Inferior parietal cortex (tissue), 1 donor: ENCODE data around the gene INTU.
"Not testable (repeated sequence)": the region's sequence is repeated elsewhere in the genome, so short reads cannot be mapped to it uniquely, and the experiment has no call there.

Experiments
- DNase-seq: peaks from one replicate; pipeline ENCODE4 v3.0.0-alpha.2; 2016; ENCODE audit errors: extremely low spot score

Gene INTU

DNA sequence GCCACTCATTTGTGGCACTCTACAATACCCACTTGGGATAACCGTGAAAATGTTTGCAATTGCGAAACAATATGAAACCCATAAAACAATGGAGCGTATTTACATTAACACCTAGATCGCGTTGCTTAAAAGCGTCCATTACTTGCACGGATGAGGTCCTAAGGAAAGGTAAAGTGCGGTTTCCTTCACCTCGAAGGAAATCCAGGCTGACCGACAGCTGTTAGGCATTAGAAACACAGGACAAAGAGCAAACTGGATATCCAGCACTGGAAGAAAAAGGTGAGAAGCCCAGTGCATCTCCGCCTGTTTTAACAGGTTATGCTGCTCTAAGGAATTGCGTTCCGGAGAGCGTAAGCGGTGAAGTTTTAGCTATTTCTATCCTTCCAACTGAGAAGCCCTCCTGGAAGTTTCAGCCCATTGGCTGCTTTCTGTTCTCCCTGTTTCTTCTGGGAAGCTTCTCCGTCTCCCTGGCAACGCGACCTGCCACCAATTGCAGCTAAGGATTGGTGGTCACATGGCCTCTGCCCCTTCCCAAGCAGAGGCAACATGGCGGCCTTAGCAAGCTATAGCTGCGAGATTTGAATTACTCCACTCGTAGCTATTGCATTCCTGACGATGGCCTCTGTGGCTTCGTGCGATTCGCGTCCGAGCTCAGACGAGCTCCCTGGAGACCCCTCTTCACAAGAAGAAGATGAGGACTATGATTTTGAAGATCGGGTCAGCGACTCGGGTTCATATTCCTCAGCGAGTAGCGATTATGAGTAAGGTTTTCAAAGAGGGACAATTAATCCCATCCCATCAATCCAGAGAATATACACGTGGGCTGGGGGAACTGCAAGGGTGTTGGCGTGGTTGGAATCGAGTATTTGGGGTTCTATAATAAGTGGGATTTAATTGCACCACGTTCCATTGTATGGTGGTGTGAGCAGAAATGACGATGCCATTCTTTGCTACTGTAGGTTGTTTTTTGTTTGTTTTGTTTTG is at the start of gene INTU:
INTU (plus strand) TSS at position 538 of the 984 bp plus-strand sequence; CDS start at position 616, 78 bp downstream.
- peak; percentile 95 for DNase-seq

DNA sequence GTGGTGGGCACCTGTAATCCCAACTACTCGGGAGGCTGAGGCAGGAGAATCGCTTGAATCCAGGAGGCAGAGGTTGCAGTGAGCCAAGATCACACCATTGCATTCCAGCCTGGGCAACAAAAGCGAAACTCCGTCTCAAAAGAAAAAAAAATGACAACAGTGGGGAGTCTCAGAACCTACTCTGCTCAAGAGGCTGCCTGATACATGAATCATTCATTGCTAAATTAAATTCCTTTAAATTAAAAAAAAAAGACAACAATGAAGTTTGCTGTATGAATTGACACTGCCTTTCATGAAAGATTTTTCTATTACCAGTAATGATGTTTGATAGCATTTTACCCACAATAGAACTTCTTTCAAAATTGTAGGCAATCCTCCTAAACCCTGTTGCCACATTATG is 46.3 kb upstream of the INTU start:
- DNase-seq: not testable (repeated sequence)

DNA sequence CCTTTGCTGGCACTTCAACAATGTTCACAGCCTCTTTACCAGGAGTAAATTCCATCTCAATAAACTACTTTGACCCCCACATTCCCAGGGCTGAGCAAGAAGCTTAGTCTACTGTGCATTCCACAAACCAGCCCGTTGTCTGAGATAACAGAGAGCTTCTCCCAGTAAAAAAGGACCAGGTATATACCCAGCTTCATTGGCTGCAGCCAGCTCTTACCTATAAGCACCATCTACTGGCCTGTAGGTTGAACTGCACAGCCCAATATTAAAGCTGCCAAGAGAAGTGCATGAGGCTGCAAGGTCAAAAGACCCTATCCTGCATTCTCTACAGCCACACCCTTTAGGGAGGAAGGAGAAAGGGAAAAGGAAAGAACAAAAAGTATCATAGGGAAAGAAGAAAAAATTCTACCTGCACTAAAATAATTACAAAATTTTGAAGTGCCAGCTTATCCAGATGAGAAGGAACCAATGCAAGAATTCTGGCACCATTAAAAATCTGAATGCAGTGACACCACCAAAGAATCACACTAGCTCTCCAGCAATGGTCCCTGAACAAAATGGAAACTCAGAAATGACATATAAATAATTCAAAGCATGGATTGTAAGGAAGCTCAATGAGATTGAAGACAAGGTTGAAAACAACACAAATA is 45.7 kb upstream of the INTU start:
- DNase-seq: no peak

DNA sequence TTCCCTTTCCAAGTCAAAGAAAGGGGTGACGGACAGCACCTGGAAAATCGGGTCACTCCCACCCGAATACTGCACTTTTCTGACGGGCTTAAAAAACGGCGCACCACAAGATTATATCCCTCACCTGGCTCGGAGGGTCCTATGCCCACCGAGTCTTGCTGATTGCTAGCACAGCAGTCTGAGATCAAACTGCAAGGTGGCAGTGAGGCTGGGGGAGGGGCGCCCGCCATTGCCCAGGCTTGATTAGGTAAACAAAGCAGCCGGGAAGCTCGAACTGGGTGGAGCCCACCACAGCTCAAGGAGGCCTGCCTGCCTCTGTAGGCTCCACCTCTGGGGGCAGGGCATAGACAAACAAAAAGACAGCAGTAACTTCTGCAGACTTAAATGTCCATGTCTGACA is 43.6 kb upstream of the INTU start:
- not testable (repeated sequence) for DNase-seq

DNA sequence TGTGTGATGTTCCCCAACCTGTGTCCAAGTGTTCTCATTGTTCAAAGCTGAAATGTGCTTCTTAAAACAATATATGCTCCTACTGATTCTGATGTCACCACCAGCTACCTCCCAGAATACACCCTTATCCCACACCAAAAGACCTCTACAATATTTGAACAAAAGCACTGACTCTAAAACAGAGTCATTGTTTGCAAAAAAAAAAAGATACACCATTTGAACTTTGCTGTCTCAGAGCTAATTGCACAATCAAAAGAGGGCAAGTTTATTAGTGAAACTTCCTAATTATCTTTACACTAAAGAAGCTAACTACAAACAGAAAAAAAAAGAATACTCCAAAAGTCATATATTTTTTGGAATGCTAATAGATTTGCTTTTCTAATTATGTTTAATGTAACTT is 34.1 kb upstream of the INTU start:
- DNase-seq: no peak

DNA sequence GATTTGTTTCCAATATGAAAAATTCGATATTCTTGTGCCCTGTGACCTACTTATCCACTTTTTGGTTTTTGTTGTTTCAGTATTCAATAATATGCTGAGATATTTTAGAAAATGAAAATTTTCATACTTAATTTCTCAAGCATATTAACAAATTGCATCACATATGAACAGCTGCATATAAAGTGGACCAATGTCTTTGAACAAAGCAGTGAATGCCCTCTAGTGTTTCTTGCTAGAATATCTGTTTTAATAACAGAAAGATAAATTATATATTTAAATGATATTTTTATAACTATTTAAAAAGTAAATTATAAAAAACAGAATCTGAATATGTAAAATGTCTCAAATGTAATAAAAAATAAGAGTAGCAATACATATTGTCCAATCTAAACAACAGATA is 31.7 kb upstream of the INTU start:
- no peak for DNase-seq

DNA sequence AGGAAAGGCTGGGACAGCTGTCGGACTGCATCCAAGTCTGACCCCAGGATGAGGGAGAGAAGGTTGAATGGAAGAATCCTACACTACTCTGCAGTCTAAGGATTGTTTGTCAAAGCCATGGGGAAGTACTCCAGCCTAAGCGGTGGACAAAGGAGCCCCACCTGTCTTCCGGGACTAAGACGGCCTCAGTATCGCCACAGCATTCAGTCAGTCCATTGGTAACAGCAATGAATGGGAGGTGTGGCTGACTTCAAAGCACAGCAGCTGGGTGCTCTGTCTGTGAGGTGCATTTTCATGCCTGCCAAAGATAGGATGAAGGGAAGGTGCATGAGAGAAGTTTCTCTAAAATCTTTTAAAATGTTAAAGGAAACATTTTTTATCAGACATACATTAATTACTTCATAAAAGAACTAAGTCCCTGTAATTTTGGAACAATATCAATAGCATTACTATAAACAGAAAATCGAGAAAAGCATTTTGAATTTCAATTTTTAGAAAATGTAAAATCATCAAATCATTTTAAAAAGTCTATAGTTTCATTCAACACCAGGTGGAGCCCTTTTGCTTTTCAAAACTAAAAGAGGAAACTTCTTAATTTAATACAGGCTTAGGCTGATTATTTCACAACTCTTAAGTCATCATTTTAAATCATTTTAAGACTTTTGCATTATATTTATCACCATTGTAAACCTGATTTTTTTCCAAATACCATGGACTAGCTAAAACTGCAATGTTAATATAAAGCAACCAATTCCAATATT is 27.6 kb upstream of the INTU start:
- DNase-seq: peak; percentile 63

DNA sequence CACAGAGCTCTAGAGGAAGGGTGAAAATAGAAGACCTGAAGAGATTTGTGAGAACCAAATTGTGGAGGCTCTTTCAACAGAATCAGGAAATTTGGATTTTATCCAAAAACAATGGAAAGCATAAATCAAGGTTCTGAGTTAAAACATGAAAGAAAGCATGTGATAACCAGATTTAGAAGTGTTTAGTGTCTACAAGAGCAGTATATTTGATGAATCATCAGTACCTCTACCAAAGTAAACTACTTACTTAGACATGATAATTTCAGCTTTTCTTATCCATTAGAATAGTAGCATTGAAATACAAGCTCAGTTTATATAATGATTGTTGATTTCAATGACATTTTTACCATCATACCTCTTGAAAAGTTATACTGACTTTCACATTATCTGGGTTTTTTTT is 25.9 kb upstream of the INTU start:
- DNase-seq: no peak

DNA sequence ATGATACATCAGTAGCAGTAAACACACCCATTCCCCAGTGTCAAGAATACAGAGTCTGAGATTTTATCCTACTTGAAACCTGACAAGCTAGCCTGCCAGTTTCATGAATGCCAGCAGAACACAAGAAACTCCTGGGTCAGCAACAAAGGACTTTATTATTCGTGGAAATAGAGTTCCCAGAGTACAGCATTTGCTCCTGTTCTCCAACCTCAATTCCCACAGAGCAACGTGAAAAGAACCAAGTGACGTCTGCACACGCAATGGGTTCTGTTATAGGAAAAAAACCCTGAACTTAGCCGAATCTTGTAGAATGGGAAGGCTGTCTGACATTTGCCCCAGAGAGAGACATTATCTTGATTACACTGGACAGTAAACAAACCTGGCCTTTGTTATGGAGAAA is 23.3 kb upstream of the INTU start:
- DNase-seq: no peak

DNA sequence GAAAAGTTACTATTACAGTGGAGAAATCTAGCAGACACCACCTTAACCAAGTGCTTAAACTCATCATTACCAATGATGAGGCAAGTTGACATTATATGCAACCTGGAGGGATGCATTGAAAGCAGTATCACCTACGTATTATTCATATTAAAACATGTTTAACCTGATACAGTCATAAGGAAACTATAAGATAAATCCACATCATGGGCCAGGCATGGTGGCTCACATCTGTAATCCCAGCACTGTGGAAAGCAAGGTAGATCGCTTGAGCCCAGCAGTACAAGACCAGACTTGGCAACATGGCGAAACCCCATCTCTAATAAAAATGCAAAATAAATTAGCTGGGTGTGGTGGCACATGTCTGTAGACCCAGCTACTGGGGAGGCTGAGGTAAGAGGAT is 22.3 kb upstream of the INTU start:
- DNase-seq: no peak

DNA sequence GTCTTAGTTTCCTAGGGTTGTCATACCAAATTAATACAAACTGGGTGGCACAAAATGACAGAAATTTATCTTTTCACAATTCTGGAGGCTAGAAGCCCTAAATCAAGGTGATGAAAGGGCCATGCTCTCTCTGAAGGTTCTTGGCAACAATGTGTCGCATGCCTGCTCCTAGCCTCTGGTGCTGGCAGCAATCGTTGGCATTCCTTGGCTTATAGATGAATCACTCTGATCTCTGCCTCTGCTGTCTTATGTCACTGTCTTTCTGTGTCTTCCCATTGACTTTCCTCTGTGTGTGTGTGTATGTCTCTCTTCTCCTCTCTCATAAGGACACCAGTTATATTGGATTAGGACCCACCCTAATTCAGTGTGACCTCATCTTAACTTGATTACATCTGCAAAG is 15.9 kb upstream of the INTU start:
- no peak for DNase-seq

DNA sequence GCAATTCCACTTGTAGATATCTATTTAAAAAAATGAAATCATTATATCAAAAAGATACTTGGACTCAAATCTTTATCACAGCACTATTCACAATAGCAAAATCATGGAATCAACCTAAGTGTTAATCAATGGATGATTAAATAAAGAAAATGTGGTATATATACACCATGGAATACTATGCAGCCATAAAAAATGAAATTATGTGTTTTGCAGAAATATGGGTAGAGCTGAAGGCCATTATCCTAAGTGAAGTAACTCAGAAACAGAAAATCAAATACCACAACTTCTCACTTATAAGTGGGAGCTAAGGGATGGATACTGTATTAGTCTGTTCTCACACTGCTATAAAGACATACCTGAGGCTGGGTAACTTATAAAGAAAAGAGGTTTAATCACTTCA is 14.3 kb upstream of the INTU start:
- no peak for DNase-seq

DNA sequence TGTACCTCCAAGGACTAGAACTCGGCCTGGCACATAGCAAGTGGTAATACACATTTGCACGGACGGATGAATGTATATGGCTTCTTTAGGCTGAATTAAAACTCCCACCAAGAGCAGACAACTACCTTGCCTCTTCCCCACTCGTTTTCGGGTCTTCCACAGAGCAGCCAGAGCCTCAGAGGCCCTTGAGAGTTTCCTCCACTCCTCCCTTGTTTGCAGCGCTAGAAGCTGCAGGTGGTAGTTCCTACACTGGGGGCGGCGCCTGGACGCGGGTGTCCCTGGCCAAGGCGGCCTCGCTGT is 10.2 kb upstream of the INTU start:
- no peak for DNase-seq

DNA sequence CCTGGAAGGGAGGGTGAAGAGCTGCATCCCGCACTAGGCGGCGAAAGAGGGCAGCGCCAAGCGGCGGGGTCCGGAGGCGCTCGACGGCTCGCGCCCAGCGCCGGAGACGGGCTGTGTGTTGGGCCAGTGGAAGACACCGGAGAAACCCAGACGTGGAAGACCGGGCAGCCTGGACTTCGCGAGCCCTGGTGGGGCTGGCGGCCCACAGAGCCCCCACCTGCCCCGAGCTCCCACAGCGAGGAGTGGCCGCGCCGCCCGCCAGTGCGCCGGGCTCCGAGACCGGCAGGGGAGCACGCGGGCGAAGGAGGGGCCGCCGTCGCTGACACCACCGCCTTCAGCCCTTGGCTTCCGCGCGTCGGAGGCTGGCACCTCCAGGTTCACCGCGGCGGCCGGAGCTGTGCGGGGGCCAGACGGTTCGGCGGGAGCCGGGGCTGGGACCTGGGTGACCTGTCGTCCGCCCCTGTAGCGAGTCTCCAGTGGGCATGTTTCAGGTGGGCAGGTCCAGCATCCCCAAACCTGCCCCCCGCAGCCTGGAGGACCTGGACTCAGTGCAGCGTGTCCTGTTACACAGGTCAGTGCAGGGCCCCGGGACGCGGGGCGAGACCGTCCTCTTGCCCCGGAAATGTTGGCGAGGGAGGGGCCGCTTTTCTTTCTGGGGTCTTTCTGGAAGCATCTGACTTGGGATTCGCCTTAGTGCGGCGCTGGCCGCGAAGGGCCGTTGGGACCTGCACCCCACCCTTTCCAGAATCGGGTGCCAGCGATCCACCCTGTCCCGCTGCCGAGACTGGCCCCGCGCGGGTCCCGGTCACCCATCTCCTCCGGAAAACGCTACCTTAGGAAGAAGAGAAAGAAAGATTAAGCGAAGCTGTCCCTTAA is 9.6 kb upstream of the INTU start:
- DNase-seq: no peak

DNA sequence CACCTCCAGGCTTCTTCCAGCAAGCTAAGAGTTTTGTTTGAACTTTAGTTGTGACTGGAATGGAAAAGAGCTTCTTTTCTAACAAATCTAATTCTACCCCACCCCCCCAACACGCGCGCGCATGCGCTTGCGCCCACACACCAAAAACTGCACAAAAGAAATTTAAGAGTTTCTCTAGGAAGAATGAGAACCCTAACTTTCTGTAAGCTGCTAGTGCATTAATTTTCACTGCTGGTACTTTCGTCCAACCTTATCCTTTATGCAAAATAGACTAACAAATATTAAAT is 9.0 kb upstream of the INTU start:
- DNase-seq: no peak

DNA sequence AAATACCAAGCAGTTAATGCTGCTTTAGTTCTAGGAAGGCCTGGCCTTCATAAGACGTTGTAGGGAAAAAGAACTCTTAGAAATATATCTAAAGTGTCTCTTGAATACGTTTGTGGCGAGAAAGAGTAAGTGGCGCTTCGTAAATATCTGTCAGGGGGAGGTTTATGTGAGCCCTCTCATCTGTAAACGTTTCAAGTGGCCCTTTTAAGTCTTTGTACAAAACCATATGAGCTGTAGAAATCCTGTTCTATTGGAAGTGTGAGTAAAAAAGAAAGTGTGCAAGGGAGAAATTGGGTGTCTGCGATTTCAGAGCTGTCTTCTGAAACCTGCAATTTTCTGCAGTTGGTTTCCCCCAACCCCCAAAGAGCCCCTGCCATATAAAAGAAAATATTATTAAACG is 8.6 kb upstream of the INTU start:
- DNase-seq: no peak

DNA sequence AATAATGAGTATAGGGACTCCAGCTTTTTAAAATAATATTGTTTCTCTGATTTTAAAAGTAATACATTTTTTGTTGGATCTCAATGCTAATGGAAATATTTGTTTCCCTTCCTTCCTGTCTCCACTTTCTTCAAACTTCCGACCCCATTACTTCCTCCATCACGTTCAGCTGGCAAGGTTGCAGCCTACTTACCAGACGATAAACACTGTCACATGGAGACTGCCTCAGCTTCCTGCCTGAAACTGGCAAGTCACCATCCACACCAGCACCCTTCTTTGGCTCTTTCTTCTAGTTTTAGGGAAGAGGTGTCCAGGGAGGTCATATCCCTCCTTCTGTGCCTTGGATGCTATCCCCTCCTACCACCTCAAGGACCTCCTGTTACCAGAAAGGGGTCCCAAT is 3.4 kb upstream of the INTU start:
- no peak for DNase-seq

DNA sequence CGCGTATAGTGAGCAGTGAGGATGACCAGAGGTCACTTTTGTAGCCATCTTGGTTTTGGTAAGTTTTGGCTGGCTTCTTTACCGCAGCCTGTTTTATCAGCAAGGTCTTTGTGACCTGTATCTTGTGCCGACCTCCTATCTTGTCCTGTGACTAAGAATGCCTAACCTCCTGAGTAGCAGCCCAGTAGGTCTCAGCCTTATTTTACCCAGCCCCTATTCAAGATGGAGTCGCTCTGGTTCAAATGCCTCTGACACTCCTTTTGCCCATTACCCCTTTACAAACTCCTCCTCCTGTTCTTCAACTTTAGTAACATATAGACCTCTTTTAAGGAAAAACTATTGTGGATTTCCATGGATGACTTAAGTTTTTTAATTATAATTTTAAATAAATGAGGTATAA is 2.6 kb upstream of the INTU start:
- no peak for DNase-seq

DNA sequence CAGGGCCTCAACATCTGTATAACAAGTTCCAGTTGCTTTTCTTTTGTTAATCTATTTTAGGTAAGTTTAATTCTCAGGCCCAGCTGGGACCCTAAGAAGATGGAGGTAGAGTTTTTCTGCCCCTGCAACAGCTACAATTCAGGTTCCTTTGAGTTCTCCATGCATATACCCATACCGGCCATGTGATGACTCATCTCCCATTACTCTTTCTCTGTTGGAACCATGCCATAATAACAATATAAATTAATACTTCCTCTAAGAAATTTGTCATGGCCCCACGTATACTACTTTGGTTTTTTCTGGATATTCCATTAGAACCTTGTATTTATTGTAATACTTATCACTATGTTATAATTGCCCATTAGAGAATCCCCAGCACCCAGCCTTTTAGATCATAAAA is 1.3 kb upstream of the INTU start:
- DNase-seq: no peak

DNA sequence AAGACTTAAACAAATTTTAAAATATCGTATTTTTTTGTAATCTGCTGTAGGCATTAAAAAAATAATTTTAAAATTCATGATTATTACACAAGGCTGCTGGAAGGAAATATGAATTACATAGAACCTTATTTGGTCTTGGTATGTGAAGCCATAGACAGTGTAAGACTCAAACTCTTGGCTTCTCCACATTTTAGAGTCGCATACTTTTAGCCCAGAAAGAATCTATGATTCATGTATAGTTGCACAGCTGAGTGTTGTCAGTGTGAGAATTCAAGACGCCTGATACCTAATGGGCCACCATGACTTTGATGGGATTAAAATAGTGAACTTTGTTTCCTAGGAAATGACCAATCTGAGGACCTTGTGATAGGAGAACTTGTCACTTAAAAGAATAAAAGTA is 1.4 kb downstream of the INTU start:
- DNase-seq: no peak

DNA sequence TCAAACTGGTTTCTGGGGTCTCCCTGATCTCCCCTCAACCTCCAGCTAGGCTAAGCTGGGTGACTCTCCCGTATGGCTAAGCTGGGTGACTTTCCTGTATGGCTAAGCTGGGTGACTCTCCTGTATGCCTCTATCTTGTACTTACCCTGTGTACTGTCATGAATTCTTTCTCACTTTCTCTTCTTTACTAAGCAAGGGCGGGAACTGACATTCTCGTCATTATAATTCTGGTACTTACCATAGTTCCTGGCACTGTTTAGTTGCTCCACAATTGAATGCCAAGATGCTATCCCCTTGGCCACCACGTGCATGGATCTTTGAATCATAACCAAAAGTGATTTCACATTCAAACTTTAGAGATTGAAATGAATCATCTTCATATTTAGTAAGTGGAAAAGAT is 8.8 kb downstream of the INTU start:
- no peak for DNase-seq

DNA sequence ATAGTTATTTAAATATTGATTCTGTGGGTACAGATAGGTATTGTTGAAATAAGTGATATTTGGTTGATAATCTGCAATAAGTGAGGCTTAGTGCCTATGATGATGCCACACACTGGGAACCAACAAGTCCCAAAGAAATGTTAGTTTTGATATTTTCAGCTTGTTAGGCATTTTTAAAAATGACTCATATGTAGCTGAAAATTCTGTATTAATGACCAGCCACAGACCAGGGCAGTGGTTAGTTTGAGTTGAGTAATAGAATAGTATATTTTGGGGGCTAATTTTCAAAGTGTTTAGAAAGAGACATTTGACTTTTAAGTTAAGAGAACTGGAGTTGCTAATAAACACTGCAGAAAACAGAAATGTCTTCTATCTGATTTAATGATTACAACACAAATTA is 9.4 kb downstream of the INTU start:
- DNase-seq: no peak
